HL-60/S4 (cell line): ENCODE data around the gene TEN1.
"Not testable (repeated sequence)": the region's sequence is repeated elsewhere in the genome, so short reads cannot be mapped to it uniquely, and the experiment has no call there.

ENCODE experiments used
- in situ Hi-C: fragments of 300-500 bp; cut with MboI; formaldehyde crosslinking; loops from 2 replicates; pipeline ENCODE4 v1.14.3; 2022; ENCODE audit warnings: low sequenced_read_pairs

Gene TEN1

GRCh38 chr17:75978938-75979704, at the start of gene TEN1, which contains the start of gene ACOX1:
Gene TEN1 (plus strand): TSS chr17:75979240. CDS start chr17:75986193, 6,953 bp downstream.
Gene ACOX1 (minus strand): TSS chr17:75979166. CDS start chr17:75979073, 93 bp downstream.
- in situ Hi-C loops = no loop called here

- in situ Hi-C loops = no loop called here
These were observed 48.0 kb upstream of the TEN1 start for GRCh38 chr17:75931062-75931461.

DNA sequence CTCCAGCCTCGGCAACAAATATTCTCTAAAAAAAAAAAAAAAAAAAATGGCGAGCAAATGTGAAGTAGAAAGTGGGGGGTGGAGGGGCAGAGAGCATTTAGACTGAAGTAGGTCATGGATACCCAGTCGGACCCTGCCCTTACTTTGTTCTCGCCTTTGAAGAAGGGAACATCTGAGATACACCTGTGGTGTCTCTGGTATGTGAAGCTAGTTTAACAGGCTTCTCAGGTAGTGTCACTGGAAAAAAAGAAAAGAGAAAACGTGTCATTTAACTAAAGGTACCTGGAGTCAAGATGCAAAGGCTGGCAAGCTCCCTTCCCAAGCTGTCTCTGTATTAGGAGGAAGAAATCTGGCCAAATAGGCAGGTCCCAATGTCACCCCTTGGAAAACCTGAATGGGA, 46.2 kb upstream of the TEN1 start:
- in situ Hi-C loops = no loop called here

- in situ Hi-C loops = no loop called here
These were observed 45.2 kb upstream of the TEN1 start for GRCh38 chr17:75933808-75934207.

DNA sequence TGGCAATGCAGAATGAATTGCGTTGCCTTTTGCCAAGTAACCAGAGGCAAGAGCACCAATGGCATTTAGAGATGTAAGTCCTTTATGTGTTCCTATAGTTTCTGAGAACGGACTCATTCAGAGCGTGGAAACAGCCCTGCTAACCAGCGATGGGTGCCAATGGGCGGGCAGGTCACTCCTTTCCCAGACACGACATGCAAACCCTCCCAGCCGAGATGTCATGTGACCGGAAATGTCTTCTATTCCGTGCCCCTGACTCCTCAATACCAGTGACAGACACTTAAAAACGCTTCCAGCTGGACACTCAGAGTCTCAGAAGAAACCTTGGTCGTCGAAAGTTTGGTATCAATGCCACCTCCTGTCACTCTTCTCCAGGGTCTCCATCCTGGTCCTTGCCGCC, 41.4 kb upstream of the TEN1 start:
- in situ Hi-C loops = no loop called here

GRCh38 chr17:75940727-75941441, 38.2 kb upstream of the TEN1 start, which contains the start of gene FBF1:
Gene FBF1 (minus strand): TSS chr17:75941042. CDS start chr17:75938149, 2,893 bp downstream.
- in situ Hi-C loops = no loop called here

DNA sequence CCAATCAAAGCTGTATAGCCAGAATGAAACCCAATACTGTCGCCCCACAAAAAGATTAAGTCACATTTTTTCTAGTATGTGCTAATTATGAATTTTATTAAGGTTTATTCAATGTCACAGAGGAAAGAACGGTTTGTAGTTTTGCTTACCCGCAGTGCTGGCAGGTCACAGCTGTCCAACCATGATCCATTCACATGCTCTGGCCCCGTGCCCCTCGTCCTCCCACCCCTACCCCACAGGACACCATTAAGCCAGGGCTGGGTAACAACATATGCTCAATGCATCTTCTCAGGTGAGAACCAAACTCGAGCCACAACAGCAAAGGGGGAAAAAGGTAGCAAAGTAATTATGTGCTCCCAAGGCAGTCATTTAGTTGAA, 37.6 kb upstream of the TEN1 start:
- in situ Hi-C loops = no loop called here

DNA sequence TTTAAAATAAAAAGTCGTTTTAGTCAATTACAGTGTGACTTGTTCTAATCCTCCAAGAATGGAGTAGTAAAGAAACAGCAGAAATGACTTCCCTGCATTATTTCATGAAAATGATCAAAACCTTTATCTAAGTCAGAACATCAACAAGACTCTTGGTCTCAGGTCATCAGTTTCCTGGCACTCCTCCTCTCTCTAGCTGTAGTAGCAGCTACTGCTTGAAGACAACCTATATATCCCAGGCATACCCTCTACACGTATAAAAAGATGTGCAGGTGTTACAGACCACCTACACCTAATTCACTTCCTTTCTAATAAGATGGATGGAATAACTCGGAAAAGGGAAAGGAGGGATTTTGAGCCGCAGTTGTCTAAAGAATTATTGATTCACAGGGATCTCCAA, 36.6 kb upstream of the TEN1 start:
- in situ Hi-C loops = no loop called here

DNA sequence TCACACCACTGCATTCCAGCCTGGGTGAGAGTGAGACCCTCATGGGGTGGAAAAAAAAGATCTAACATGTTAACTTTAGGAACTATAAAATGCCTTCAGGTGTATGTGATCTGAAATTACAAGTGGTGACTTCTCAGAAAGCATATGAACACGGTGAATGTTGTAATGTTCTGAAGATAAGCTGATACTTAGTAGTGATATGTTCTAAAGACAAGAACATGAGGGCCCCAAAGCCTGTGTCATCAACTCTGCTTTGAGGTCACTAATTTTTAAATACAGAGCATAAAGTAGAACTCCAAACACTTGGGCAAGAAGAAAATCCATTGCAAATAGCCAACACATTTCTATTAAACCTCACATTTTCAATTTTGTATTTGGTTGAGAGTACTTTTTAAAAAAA, 35.5 kb upstream of the TEN1 start:
- in situ Hi-C loops = no loop called here

DNA sequence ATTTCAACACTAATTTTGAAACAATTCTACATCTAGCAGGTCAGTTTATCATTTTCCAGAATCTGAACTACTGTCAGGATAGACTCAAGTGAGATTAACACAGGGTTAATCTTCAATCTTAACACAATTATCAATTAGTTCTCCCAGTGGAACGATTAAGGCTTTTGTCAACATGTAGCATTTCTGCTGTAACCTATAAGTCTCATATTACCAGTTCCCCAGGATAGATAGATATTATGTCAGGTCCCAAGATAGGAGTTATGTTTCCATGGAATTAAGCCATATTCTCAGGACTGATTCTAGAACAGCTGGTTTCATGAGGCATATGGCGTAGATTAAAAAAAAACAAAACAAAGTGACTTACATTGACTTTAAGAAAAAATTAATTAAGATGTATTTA, 33.8 kb upstream of the TEN1 start:
- in situ Hi-C loops = no loop called here

- in situ Hi-C loops = no loop called here
These were observed 28.6 kb upstream of the TEN1 start for GRCh38 chr17:75950421-75950820.

DNA sequence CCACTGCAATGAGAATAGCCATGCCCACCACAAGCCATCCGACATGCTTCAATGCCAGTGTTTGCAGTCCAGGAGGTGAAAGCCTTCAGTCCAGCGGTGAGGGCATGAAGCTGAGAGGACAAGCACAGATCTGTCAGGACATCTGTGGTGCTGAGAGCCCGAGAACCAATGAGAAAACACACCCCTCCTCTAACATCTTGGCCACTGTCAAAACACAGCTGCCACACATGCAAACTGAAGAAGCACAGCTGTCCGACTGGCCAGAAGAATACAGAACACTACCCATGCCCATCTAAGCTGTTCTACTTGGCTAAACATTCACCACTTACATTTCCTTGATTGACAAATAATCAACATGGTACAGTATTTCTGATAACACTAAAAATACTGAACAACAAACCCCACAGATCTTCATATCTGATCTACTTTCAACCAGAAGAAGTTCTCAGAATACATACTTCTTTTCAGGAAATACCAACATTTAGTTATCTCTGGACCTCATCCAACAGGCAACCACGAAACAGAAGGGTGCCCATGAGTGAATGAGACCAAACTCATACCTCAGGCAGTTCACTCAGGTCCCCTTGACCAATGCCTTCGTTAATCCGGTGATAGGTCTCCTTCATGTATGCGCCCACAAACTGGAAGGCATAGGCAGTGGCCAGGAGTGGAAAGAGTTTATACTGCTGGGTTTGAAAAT, 28.0 kb upstream of the TEN1 start:
- in situ Hi-C loops = no loop called here

DNA sequence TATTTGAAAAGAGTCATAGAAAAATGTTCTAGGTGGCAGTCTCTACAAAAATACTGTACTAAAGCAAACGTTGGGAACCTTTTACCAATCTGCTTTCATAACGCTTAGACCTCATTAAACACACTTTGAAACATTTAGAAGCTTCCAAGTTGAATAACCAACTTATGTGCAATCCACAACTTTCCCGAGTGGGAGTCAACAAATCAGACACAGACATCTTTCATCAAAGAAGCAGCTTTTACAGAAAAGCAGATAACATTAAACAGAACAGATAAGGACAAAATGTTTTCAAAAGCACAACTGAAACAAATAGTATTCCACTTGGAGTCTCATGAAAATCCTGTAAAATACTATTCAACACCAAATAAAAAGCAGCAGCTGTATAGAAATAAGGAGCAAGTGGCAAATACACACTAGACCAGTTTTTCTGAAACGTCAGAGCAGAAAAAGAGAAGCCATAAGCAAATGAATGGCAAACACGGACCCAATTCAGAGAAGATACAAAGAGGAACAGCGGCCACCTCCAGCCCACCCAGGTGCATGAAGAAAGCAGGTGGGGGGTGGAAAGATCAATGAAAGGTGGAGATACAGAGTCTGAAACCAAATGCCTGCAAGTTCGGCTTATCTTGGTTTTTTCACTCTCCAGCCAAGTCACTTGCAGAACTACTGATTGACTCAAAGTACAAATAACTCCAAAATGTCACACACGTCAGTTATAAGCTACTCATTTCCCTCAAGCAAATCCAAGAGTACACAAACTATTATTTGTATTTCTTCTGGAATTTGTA, 19.8 kb upstream of the TEN1 start:
- in situ Hi-C loops = no loop called here

DNA sequence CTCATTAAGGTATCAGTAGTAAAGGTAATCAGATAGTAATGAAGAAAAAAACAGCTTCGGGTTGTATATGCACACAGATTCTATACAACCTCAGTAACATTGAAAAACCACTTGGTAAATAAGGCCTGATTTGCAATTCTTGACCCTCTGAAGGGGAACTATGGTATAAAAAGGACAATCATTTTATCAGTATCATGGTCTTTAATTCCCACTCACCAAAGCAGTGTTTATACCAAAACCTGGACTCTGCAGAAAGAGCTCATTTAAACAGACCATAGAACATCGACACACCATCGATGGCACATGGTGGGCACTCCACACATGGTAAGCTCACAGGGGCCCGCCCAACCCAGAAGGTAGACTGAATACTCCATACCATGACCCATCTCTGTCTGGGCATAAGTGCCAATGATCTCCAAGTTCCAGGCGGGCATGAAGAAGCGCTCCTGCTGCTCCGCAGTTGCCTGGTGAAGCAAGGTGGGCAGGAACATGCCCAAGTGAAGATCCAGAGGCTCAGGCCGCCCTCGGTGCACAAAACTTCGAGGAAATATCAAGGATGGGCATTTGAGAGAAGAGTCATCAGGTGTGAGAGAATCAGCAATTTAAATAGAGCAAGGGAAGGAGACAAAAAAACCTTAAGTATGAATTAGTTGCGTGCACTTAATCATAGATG, 19.1 kb upstream of the TEN1 start:
- in situ Hi-C loops = no loop called here

GRCh38 chr17:75965468-75965867, 13.6 kb upstream of the TEN1 start:
- in situ Hi-C loops = no loop called here

DNA sequence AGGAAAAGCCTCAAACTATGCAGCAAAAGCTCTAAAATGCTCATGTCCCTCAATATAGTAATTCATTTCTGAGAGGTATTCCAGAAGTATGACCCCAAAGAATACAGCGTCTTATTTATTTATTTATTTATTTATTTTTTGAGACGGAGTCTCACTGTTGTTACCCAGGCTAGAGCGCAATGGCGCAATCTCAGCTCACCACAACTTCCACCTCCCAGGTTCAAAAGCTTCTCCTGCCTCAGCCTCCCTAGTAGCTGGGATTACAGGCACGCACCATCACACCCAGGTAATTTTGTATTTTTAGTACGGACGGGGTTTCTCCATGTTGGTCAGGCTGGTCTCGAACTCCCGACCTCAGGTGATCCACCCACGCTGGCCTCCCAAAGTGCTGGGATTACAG, 10.0 kb upstream of the TEN1 start:
- in situ Hi-C loops = not testable (repeated sequence)

DNA sequence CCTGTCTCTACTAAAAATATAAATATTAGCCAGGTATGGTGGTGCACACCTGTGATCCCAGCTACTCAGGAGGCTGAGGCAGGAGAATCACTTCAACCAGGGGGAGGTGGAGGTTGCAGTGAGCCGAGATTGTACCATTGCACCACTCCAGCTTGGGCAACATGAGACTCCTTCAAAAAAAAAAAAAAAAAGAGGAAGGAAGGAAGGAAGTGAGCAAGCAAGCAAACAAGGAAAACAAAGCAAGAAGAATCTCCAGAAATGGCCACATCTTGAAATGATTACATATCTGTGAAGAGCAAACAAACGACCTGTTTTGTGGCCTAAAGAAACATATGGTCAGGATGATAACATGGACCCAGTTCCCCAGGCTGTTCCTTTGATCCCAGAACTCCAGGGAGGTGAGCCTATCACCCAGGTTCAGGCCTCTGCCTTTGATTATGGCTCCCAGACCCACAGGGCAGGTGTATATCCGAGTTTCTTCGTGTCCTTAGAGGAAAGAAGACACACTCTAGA, 9.0 kb upstream of the TEN1 start:
- in situ Hi-C loops = no loop called here

DNA sequence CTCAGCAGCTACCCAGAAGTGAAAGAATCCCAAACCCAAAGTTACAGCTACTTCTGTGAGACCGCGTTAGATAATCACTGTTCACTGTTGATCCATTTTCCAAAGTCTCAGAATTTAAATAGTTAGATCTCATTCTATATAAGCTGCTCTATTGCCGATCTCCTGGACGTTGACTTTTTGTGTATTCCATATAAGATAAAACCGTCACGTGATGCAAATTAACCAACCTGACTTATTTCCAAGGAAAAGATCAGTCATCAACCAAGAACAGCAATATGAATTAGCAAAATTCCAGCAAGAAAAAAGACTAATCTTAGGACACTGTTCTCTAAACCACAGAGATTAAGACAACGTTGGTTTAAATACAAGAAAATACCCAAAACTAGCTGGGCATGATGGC, 8.4 kb upstream of the TEN1 start:
- in situ Hi-C loops = no loop called here

DNA sequence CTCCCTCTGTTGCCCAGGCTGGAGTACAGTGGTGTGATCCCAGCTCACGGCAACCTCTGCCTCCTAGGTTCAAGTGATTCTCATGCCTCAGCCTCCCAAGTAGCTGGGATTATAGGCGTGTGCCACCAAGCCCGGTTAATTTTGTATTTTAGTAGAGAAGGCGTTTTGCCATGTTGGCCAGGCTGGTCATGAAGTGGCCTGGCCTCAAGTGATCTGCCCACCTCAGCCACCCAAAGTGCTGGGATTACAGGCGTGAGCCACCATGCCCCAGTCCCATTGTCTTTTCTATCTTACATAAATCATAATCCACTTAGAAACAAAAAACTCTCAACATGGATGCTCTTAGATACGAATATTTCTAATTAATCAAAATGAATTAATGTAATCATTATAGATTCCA, 3.9 kb upstream of the TEN1 start:
- in situ Hi-C loops = not testable (repeated sequence)

- in situ Hi-C loops = no loop called here
These were observed 3.3 kb upstream of the TEN1 start for GRCh38 chr17:75975757-75976174.
